GM18951 (cell line): ENCODE data around the gene VWDE.
"Not testable (repeated sequence)": the region's sequence is repeated elsewhere in the genome, so short reads cannot be mapped to it uniquely, and the experiment has no call there.

Experiments
- POLR2A ChIP-seq: IDR thresholded peaks from 4 replicates; pipeline ENCODE4 v1.6.1; 2011; ENCODE audit warnings: mild to moderate bottlenecking; ENCODE audit not compliant: insufficient read length, insufficient read depth; ENCODE audit errors: extremely low read depth
- in situ Hi-C: fragments of 300-500 bp; cut with MboI; formaldehyde crosslinking; loops from one replicate; pipeline ENCODE4 v1.12.0; 2022; ENCODE audit warnings: low sequenced_read_pairs, mixed read lengths, inconsistent platforms; ENCODE audit not compliant: unreplicated experiment

VWDE gene

DNA sequence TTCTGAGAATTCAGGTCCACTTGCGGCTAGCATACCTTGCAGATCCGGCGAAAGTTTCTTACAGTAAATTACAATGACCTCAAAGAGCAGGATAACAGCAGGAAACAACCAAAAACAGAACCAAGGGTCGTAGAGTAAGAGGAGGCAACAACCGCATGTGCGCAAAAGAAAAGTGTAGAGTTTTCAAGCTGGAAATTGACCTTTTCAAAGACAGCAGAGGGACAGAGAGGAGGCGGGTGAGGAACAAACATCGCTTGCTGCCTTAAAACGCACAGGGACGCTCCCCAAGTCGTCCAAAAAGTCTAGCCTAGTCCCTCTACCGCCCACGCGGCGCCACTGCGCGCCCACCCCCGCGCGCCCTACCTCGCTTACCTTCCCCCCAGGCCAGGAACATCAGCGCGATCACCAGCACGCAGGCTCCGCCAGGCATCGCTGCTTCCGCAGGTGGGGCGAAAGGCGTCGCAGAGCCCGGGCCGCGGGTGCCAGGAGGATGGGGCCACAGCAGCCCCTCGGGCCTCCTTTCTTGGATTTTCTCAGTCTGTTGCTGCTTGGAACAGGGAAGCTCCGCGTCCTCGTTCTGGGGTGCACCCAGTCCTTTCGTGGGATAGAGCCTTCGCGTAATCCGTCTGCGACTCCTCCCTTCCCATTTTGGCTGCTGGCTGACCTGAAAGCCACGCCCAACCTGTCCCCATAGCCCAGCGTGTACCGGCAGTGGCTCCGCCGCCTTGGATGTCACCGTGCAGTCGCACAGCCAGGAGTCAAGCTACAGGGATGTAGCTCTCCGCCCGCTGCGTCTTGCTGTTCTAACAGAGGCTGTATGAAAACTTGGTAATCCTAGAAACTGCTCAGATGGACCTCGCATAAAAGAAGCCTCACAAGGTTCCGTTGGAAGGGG is at the start of gene VWDE:
VWDE (minus strand) TSS at position 579 of the 895 bp plus-strand sequence; CDS start at position 430, 149 bp downstream.
- TF ChIP-seq POLR2A, result no peak
- in situ Hi-C loops, result no loop called here

DNA sequence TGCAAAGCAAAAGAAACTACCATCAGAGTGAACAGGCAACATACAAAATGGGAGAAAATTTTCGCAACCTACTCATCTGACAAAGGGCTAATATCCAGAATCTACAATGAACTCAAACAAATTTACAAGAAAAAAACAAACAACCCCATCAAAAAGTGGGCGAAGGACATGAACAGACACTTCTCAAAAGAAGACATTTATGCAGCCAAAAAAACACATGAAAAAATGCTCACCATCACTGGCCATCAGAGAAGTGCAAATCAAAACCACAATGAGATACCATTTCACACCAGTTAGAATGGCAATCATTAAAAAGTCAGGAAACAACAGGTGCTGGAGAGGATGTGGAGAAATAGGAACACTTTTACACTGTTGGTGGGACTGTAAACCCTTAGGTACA is 49.5 kb upstream of the VWDE start:
- in situ Hi-C loops, result not testable (repeated sequence)

DNA sequence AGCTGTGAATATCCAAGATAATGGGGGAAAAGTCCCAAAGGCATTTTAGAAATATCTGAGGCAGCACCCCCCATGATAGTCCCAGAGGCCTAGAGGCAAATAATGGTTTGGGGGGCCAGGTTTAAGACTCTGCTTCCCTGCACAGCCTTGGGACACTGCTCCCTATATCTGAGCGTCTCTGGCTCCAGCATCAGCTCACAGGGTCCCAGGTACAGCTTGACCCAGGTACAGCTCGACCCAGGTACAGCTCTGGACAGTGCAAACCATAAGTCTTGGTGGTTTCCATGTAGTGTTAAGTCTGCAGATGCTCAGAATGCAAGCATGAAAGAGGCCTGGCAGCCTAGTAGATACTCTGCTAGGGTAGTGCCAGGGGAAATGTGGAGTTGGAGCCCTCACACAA is 47.0 kb upstream of the VWDE start:
- no peak for TF ChIP-seq POLR2A
- in situ Hi-C loops, result no loop called here

GRCh38 chr7:12444785-12445184 is 41.1 kb upstream of the VWDE start:
- in situ Hi-C loops, result no loop called here
- TF ChIP-seq POLR2A, result no peak

- TF ChIP-seq POLR2A, result no peak
These were observed 36.6 kb upstream of the VWDE start for GRCh38 chr7:12440229-12440628.

GRCh38 chr7:12436896-12437535 is 33.4 kb upstream of the VWDE start:
- no peak for TF ChIP-seq POLR2A
- in situ Hi-C loops, result loop anchor here (10.0 kb wide), 1 partner anchor 58 kb away; no protein-coding TSS in a partner anchor

More at GRCh38 chr7:12440229-12440628, 36.6 kb upstream of the VWDE start:
- in situ Hi-C loops, result no loop called here

DNA sequence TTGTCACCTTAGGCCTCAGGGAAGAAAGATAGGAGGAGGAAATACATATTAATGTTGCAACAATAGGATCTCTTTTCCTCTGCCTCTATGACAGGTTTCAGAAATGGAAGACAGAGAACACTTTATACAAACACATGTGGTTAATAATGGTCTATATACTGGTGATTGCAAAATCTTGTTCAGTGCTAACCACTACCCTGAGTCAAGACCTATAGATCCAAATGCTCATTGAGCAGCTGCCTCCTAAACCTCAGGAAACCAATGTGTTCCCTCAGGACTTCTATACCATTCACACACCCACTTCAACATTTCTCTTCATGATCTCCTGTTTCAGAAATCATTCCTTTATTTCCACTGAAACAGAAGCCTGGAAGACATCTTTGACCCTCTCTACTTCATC is 32.5 kb upstream of the VWDE start:
- in situ Hi-C loops, result loop anchor here (10.0 kb wide), 1 partner anchor 59 kb away; no protein-coding TSS in a partner anchor
- no peak for TF ChIP-seq POLR2A

DNA sequence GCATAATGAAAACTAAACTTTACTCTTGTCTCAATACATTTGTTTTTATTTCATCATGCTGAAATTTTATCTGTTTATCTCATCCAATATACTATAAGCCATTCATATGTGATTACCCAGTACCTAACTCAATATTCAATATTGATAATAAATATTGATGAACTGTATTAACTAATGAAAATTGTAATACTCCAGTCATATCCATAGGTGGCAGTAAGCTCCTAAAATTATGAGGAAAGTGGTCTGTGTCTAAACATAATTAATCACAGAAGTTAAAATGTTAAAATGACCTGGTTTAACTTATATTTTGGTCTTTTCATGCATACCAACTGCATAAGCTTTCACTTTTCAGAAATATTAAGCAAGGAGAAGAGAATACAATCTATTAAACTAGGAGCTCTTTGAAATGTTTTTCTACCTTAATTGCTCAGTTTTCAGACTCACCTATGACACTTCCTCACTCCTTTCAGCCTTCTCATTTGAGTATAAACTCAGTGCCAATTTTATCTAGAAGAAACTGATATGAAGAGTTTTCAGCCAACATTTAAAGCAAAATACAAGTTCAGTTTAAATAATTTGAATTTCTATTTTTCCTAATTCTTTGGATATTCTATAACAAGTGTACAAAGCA is 30.5 kb upstream of the VWDE start:
- TF ChIP-seq POLR2A, result no peak
- in situ Hi-C loops, result loop anchor here (10.0 kb wide), 1 partner anchor 61 kb away; no protein-coding TSS in a partner anchor

DNA sequence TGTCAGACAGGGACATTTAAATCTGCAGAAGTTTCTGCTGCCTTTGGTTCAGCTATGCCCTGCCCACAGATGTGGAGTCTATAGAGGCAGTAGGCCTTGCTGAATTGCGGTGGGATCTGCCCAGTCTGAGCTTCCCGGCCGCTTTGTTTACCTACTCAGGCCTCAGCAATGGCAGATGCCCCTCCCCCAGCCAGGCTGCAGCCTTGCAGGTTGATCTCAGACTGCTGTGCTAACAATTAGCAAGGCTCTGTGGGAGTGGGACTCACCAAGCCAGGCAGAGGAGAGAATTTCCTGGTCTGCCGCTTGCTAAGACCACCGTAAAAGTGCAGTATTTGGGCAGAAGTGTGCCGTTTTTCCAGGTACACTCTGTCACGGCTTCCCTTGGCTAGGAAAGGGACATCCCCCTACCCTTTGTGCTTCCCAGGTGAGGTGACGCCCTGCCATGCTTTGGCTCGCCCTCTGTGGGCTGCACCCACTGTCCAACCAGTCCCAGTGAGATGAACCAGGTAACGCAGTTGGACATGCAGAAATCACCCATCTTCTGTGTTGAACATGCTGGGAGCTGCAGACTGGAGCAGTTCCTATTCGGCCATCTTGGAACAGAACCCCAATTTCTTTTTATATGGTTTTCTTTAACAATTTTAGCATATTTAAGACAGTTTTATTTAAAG is 28.4 kb upstream of the VWDE start:
- TF ChIP-seq POLR2A, result no peak
- in situ Hi-C loops, result loop anchor here (10.0 kb wide), 1 partner anchor 63 kb away; no protein-coding TSS in a partner anchor

- TF ChIP-seq POLR2A, result no peak
- in situ Hi-C loops, result no loop called here
These were observed 21.6 kb upstream of the VWDE start for GRCh38 chr7:12425311-12425710.

DNA sequence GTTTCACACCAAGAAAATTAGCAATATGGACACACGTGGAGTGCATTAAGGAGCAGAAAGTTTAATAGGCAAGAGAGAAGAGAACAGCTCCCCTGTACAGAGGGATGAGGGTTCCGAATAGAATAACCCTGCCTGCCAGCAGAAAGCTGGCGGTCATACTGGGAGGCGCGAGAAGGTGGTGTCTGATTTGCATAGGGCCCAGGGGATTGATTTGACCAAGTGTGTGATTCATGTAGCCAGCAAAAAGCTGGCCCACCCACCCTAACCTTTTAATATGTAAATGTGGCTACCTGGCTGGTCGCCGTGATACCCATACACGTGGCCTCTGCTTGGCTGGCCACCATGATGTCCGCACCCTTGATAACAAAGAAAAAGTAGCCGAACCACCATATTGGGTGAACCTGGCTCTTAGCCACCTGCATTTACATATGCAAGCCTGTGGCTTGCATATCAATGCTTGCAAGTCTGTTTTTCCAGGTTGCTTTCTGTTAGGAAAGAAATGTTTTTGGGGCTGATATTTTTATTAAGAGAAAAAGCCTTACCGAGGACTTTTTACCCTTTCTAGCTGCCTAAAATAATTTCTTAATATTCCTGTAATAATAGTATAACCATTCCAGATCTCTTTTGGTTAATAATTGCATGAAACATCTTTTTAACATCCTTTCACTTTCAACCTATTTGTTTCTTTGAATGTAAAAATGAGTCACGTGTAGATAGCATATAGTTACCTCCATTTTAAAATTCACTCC is 20.5 kb upstream of the VWDE start:
- TF ChIP-seq POLR2A, result no peak
- in situ Hi-C loops, result no loop called here

DNA sequence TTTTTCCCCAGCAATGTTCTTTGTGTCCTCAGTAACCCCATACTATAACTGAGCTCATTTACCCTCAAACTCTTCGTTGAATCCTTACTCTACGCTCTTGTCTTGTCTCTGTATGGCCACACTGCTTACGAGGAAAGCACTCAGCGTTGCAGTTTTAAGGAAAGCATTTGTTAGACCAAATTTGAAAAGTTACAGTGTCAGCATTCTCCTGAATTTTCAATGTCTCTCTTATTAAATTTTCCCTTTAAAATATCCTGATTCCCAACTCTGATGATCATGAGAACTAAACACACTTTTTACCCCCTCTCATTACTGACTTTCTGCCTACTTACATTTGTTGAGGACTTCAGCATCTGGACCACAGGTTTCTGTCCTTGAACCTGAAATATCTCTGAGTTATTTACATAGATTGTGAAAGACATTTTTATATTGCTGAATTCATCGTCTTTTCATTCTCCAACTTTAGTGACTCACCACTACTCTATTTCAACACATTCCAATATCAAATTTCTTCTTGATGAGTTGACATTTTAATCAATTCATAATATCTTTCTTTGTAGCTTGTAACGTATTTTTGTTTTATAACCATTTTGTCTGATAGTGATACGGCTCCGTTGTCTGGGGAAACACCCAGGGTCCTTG is 19.8 kb upstream of the VWDE start:
- TF ChIP-seq POLR2A, result no peak
- in situ Hi-C loops, result no loop called here
